ENCODE results near the gene FDX1.

The FDX1 gene

GRCh38 chr11:110470716-110471115 is 41.0 kb downstream of the FDX1 start:
- DNase-seq = no peak

- DNase-seq = no peak
These were observed 41.6 kb downstream of the FDX1 start for GRCh38 chr11:110471371-110471770.

- DNase-seq = no peak
These were observed 43.1 kb downstream of the FDX1 start for GRCh38 chr11:110472858-110473257.

GRCh38 chr11:110473706-110474105 is 44.0 kb downstream of the FDX1 start:
- DNase-seq = no peak

- DNase-seq = no peak
These were observed 44.8 kb downstream of the FDX1 start for GRCh38 chr11:110474578-110474977.

DNA sequence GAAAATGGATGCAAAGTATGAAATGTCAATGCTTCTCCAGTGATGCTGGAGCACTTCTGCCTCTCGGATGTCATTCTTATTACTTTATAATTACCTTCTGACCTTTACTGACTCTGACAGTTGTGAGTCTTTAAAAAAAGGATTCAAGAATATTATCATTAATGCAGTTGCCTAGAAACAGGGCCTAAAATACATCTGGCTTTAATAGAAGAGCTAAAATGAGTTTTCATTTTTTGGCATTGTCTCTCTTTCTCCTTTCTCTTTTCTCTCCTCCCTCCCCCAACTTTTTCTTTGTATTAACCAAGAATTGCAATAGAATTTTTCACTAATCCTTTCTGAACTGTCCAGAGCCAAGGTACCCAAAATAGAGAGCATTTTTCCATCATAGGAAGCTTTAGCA is 45.9 kb downstream of the FDX1 start:
- no peak for DNase-seq

DNA sequence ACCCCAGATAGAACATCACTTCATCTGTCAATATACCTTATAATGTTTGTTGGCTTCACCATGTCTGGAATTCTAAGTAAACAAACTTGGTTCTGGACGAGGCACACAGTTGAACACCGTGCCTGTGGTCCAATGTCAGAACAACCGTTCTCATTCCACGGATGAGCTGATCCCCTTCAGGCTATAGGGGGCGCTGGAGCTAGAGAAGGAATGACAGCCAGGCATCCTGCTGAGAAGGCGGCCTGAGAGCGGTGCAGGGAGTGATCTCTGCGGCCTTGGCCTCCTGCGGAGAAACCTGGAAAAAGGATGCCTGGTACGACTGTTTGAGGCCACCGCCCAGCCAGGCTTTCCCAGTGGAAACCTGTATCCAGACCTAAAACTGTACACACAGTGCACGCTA is 48.7 kb downstream of the FDX1 start:
- no peak for DNase-seq

DNA sequence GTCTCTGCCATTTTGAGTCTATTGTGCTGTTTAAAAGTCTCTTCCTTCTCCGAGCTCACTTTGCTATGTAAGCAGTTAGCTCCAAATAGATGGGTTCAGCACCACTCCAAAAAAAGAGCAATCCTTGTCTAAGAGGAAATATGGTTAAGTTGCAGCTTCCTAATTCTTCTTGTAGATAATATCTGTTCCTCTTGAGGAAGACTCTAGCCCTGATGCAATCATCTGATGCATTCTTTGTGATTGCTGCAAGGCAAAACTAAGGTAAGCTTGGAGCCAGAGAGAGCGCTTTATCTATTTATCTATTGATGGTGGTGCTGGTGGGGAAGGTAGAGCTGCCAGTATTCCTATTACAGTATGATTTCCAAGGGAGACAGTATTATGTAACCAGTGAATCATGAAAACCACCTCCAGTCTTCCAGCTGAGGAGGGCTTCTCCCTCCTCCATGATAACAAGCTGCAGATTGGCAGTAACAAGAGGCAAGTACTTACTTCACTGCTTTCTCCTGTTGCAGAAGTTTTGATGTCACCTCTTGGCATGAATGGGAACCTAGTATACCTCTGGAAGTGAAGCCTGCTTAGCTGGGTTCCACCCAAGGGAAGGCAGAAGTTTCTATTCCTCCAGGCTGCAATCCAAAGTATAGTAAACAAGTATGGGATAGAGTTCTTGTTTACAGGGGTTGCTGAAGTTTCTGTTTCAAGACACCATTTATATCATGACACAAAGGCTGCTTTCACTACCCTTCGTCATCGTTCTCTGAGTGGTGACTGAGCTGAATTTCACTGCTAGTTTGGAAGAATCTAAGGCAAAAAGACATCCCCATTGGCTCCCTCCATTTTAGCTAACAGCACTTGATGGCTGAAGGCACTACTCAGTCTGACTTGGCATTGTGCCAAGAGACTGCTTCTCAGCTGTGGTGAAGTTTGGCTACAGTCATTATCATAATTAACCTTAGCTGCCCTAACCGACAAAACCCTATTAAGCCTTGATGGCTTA is 49.7 kb downstream of the FDX1 start:
- no peak for DNase-seq

- DNase-seq = no peak
These were observed 51.8 kb downstream of the FDX1 start for GRCh38 chr11:110481523-110481922.

- DNase-seq = no peak
These were observed 56.4 kb downstream of the FDX1 start for GRCh38 chr11:110486156-110486555.

DNA sequence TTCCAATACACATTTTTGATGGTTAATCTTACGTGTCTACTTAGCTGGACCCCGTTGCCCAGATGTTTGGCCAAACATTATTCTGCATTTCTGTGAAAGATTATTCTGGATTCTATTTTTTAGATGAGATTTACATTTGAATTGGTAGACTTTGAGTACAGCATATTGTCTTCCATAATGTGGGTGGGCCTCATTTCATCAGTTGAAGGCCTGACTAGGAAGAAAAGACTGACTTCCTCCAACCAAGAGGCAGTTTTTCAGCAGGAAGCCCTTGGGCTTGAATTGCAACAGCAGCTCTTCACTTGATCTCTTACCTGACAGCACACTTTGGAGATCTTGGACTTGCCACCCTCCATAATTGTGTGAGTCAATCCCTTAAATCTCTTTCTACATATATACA is 58.7 kb downstream of the FDX1 start:
- DNase-seq = no peak

GRCh38 chr11:110490886-110491285 is 61.1 kb downstream of the FDX1 start:
- DNase-seq = no peak

GRCh38 chr11:110491577-110492320 is 62.0 kb downstream of the FDX1 start:
- no peak for DNase-seq

GRCh38 chr11:110492321-110492685 is 62.6 kb downstream of the FDX1 start:
- no peak for DNase-seq

DNA sequence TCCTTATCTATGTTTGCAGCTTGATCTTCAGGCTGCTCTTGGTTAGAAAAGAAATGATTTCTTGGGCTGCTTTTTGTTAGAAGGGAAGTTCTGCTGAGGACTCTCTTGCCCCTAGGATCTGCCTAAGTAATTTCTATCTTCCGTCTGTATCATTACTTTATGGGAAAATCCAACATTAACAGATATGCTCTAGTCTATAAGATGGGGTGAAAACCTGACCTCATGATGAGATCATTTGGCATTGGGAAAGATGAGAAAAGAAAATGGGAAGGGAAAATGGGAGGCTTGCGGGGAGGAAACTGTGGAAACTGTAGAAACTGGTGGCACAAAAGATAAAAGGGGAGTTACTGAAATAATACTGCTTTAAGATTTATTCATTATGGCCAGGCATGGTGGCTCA is 63.6 kb downstream of the FDX1 start:
- no peak for DNase-seq

DNA sequence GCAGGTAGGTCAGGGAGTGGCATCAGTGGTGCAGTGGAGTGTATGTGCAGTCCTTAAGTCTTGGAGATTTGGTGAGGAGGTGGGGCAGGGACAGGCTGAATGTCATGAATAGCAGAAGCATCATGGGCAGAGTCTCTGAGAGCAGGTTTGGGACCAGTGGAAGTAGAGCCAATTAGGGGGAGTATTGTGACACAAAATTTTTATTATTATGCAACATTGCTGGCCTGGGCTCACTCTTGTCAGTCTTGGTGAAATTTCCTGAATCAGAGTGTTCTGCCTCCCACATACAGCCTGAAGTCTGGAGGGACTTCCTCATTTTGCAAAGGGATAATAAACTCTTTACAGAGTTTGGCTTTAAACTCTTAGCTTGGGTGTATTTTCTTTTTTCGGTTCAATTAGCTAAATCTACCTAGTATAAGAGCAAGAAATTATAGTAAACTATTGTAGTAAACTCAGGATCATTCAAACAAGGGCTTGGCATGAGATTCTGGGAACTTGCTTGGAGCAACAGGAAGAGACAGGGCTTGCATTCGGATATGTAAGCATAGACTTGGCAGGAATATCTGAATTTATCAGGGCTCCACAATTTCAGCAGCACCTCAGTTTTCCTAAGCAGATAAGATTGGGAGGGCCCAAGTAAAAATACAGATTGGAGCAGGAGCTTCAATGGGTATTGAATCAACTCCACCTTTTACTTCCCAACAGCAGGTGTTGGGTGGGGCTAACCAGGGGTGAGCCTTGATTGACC is 67.7 kb downstream of the FDX1 start:
- DNase-seq = no peak

DNA sequence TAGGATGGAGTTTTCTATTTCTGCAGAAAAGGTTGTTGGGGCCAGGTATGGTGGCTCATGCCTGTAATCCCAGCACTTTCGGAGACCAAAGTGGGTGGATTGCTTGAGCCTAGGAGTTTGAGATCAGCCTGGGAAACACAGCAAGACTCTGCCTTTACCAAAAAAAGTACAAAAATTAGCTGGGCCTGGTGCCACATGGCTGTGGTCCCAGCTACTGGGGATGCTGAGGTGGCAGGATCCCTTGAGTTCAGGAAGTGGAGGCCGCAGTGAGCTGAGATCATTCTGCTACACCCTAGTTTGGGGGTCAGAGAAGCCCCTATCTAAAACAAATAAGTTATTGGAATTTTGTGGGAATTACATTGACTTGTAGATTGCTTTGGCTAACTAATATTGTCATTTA is 71.7 kb downstream of the FDX1 start:
- no peak for DNase-seq

- DNase-seq = no peak
These were observed 76.0 kb downstream of the FDX1 start for GRCh38 chr11:110505528-110506284.

DNA sequence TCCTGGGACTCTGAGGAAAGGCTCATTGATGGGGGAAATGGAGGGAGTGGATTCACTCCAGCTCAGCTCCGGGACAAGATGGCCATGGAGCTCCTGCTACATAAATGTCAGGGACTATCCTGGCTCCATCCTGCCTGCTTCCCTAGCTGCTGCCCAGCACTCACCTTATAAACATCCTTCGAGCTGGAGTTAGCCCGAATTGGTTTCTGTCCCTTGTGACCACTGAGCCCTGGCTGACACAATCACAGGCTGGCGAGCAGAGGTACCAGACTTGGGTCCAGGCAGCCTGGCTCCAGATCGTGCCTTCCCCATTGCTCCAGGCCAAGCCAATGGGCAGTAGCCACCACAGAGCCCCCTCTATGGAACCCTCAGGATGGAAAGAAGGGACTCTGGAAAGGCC is 77.6 kb downstream of the FDX1 start:
- no peak for DNase-seq

- no peak for DNase-seq
These were observed 79.0 kb downstream of the FDX1 start for GRCh38 chr11:110508786-110509185.

GRCh38 chr11:110509472-110509871 is 79.7 kb downstream of the FDX1 start:
- no peak for DNase-seq

GRCh38 chr11:110512026-110512425 is 82.3 kb downstream of the FDX1 start:
- no peak for DNase-seq

Data from stimulated activated CD4-positive, alpha-beta T cell treated with anti-CD3 and anti-CD28 coated beads, Interleukin-1b, Interleukin-23, amount 100 ng/mL, for 48 hours (primary cell).